Measurements from ENCODE around the gene TAF6L.

TAF6L gene

GRCh38 chr11:62777389-62777788 is 6.2 kb downstream of the TAF6L start:
- DNase-seq (ENCODE audit: low read depth in 1 of 2, low spot score in 1 of 2) = no peak
- in situ Hi-C loops (cut with HindIII; ENCODE audit: low pct_unique_long_range_greater_than_20kb, low sequenced_read_pairs) = no loop called here
- TF ChIP-seq JUND (IDR thresholded peaks at IDR 0.05; ENCODE audit: low read depth) = no peak

GRCh38 chr11:62778441-62778840 is 7.2 kb downstream of the TAF6L start:
- TF ChIP-seq JUND (IDR thresholded peaks at IDR 0.05; ENCODE audit: low read depth) = no peak
- no peak for DNase-seq (ENCODE audit: low read depth in 1 of 2, low spot score in 1 of 2)
- in situ Hi-C loops (cut with HindIII; ENCODE audit: low pct_unique_long_range_greater_than_20kb, low sequenced_read_pairs) = no loop called here

- no peak for DNase-seq (ENCODE audit: low read depth in 1 of 2, low spot score in 1 of 2)
- TF ChIP-seq JUND (IDR thresholded peaks at IDR 0.05; ENCODE audit: low read depth) = no peak
- in situ Hi-C loops (cut with HindIII; ENCODE audit: low pct_unique_long_range_greater_than_20kb, low sequenced_read_pairs) = no loop called here
Observed at GRCh38 chr11:62782753-62783152, 11.6 kb downstream of the TAF6L start.

GRCh38 chr11:62786318-62787004 is 15.3 kb downstream of the TAF6L start:
- TF ChIP-seq JUND (IDR thresholded peaks at IDR 0.05; ENCODE audit: low read depth) = no peak
- in situ Hi-C loops (cut with HindIII; ENCODE audit: low pct_unique_long_range_greater_than_20kb, low sequenced_read_pairs) = no loop called here
- peak; percentile 93 to 94 for DNase-seq (ENCODE audit: low read depth in 1 of 2, low spot score in 1 of 2)

GRCh38 chr11:62787005-62787759 is 16.0 kb downstream of the TAF6L start, which contains the start of gene TMEM179B:
Gene TMEM179B (plus strand): TSS chr11:62787402. CDS start chr11:62787432, 30 bp downstream.
- in situ Hi-C loops (cut with HindIII; ENCODE audit: low pct_unique_long_range_greater_than_20kb, low sequenced_read_pairs) = no loop called here
- TF ChIP-seq JUND (IDR thresholded peaks at IDR 0.05; ENCODE audit: low read depth) = peak; percentile 24; the same call in 1 of the 2 replicates
- peak; percentile 95 to 99 for DNase-seq (ENCODE audit: low read depth in 1 of 2, low spot score in 1 of 2)

GRCh38 chr11:62788991-62789390 is 17.8 kb downstream of the TAF6L start:
- in situ Hi-C loops (cut with HindIII; ENCODE audit: low pct_unique_long_range_greater_than_20kb, low sequenced_read_pairs) = no loop called here
- TF ChIP-seq JUND (IDR thresholded peaks at IDR 0.05; ENCODE audit: low read depth) = no peak
- no peak for DNase-seq (ENCODE audit: low read depth in 1 of 2, low spot score in 1 of 2)

- in situ Hi-C loops (cut with HindIII; ENCODE audit: low pct_unique_long_range_greater_than_20kb, low sequenced_read_pairs) = no loop called here
- no peak for DNase-seq (ENCODE audit: low read depth in 1 of 2, low spot score in 1 of 2)
- no peak for TF ChIP-seq JUND (IDR thresholded peaks at IDR 0.05; ENCODE audit: low read depth)
Observed at GRCh38 chr11:62789576-62789975, 18.4 kb downstream of the TAF6L start.

GRCh38 chr11:62791501-62792201 is 20.5 kb downstream of the TAF6L start, which contains the start of gene TMEM223:
Gene TMEM223 (minus strand): TSS chr11:62792006. CDS start chr11:62791994, 12 bp downstream.
- TF ChIP-seq JUND (IDR thresholded peaks at IDR 0.05; ENCODE audit: low read depth) = no peak
- in situ Hi-C loops (cut with HindIII; ENCODE audit: low pct_unique_long_range_greater_than_20kb, low sequenced_read_pairs) = no loop called here

GRCh38 chr11:62792202-62792575 is 21.0 kb downstream of the TAF6L start:
- DNase-seq (ENCODE audit: low read depth in 1 of 2, low spot score in 1 of 2) = no peak
- TF ChIP-seq JUND (IDR thresholded peaks at IDR 0.05; ENCODE audit: low read depth) = no peak
- in situ Hi-C loops (cut with HindIII; ENCODE audit: low pct_unique_long_range_greater_than_20kb, low sequenced_read_pairs) = no loop called here

More at GRCh38 chr11:62791501-62792201, 20.5 kb downstream of the TAF6L start, which contains the start of gene TMEM223:
- peak; percentile 79 to 92 for DNase-seq (ENCODE audit: low read depth in 1 of 2, low spot score in 1 of 2)

- no peak for DNase-seq (ENCODE audit: low read depth in 1 of 2, low spot score in 1 of 2)
- no peak for TF ChIP-seq JUND (IDR thresholded peaks at IDR 0.05; ENCODE audit: low read depth)
- in situ Hi-C loops (cut with HindIII; ENCODE audit: low pct_unique_long_range_greater_than_20kb, low sequenced_read_pairs) = no loop called here
Observed at GRCh38 chr11:62794201-62794775, 23.1 kb downstream of the TAF6L start.

GRCh38 chr11:62796281-62796680 is 25.1 kb downstream of the TAF6L start:
- in situ Hi-C loops (cut with HindIII; ENCODE audit: low pct_unique_long_range_greater_than_20kb, low sequenced_read_pairs) = no loop called here
- DNase-seq (ENCODE audit: low read depth in 1 of 2, low spot score in 1 of 2) = no peak
- no peak for TF ChIP-seq JUND (IDR thresholded peaks at IDR 0.05; ENCODE audit: low read depth)

GRCh38 chr11:62799486-62799885 is 28.3 kb downstream of the TAF6L start:
- TF ChIP-seq JUND (IDR thresholded peaks at IDR 0.05; ENCODE audit: low read depth) = no peak
- DNase-seq (ENCODE audit: low read depth in 1 of 2, low spot score in 1 of 2) = no peak
- in situ Hi-C loops (cut with HindIII; ENCODE audit: low pct_unique_long_range_greater_than_20kb, low sequenced_read_pairs) = no loop called here

Data from T47D (cell line).